HG02970 (cell line): ENCODE results near the gene HERC5.
"Not testable (repeated sequence)": the region's sequence is repeated elsewhere in the genome, so short reads cannot be mapped to it uniquely, and the experiment has no call there.

Experiments
- ATAC-seq: cut with Tn5 transposase; IDR thresholded peaks from one replicate; pipeline ENCODE4 v1.9.1; 2021; ENCODE audit warnings: mild to moderate bottlenecking, moderate library complexity, moderate number of reproducible peaks; ENCODE audit not compliant: unreplicated experiment, low FRiP score

The HERC5 gene

DNA sequence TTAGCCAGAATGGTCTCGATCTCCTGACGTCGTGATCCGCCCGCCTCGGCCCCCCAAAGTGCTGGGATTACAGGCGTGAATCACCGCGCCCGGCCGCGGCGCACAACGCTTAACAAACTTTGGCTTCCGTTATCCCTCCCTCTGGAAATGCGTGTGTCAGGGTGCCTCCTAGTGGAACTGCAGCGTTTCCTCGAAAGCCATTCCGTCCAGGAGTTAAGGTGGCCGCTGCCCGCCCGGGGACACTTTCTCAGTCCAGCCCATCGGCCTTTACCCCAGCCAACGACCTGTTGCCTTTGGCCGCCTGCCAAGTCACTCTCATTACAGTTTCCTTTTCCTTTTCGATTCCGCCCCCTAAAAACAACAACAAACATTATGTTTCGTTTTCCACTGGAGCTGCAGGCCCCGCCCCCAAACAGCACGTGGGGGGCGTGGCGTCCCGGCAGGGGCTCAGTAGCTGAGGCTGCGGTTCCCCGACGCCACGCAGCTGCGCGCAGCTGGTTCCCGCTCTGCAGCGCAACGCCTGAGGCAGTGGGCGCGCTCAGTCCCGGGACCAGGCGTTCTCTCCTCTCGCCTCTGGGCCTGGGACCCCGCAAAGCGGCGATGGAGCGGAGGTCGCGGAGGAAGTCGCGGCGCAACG is at the start of gene HERC5:
Gene HERC5, plus strand, starts transcription at position 450 of the 637 bp plus-strand sequence. Its CDS starts 151 bp downstream, at position 601.
- peak; percentile 94 for ATAC-seq

DNA sequence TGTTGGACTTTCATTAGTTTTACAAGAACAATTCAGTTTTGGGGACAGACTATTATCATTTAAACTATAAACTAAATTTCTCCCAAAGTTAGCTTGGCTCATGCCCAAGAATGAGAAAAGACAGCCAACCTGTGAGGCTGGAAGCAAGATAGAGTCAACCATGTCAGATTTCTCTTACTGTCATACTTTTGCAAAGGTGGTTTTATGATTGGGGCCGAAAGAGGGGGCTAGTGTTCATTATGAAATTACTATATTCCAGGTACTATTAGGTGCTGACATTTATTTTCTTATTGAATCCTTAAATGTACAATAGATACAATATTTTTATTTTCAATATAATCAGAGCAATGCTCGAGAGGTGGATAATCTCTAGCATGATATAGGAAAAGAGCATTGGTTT is 47.7 kb upstream of the HERC5 start:
- no peak for ATAC-seq

DNA sequence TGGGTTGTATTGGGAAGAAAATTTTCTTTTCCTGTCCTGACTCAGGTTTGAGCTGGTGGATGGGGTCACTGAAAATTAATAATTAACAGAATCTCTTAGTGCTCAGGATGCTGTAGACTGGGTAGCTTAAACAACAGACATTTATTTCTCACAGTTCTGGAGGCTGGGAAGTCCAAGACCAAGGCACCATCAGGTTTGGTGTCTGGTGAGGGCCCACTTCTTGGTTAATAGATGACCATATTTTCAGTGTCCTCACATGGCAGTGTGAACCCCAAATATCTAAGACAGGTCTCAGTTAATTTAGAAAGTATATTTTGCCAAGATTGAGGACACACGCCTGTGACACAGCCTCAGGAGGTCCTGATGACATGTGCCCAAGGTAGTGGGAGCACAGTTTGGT is 47.1 kb upstream of the HERC5 start:
- no peak for ATAC-seq

DNA sequence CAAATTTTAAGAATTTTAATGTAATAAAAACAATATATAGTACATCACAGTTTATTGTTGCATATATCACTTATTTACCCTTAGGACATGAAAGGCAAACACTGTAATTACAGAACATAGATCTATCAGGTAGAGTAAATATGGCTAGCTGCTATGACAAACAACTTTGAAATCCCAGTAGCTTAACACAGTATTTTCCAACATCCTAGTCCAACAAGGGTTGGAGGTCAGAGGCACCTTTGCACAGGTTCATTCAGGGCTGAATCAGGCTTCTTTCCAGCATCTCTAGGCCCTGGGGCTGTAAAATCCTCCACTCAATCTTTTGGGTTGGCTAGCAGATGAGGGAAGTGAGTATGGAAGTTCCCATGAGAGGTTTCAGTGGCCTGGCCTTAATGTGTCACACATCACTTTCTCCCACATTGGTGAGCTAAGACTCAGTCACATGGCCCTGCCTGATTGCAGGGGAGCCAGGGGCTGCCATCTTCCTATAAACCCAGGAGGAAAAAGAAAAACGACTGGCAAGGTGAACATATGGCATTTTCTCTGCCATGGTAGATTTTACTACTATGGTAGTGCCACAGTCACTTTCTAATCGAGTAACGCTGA is 45.3 kb upstream of the HERC5 start:
- no peak for ATAC-seq

DNA sequence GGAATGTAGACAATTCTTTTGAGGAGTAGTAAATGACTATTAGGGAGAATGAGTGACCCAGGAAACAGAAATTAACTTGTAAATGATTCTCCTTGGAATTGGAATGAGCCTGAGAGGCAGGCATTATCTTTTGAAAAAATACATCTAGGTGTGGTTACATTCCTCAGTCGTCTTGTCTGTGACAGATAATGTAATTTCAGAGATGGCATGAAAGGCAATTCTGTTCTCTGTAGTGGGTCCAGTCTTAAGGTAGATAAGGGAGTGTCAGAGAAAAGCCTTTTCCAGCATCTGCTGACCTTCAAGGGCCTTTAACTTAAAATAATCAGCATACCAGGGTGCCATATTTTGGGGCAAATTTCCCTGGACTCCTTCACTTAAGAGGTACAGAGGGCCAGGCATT is 43.1 kb upstream of the HERC5 start:
- ATAC-seq = no peak

DNA sequence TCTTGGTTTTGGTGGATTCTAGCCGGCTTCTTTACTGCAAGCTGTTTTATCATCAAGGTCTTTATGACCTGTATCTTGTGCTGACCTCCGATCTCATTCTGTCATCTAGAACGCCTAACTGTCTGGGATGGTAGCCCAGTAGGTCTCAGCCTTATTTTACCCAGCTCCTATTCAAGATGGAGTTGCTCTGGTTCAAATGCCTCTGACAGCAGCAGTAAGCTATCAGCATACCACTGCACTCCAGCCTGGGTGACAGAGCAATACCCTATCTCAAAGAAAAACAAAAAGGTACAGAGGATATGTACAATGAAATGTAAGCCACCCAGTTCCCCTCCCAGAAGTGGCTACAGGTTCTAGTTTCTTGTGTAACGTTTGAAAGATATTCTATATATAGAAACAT is 42.2 kb upstream of the HERC5 start:
- ATAC-seq = no peak

DNA sequence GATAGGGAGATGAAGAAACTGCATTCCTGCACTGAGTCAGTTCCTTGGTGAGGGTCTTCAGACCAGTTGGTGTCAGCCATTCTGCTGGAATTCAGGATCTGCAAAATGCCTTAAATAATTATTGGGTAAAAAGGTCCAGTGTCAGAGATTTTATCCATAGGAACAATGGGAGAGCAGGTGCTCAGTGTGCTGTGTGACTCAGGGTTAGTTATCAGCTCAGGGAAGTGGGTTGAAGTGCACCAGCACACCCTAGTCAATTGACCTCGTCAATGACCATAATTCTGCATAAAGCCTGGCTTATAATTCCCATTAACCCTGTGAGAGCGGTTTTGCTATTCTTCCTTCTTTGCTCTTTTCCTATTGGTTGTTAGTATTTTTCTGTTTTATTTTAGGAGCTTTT is 40.9 kb upstream of the HERC5 start:
- ATAC-seq = no peak

DNA sequence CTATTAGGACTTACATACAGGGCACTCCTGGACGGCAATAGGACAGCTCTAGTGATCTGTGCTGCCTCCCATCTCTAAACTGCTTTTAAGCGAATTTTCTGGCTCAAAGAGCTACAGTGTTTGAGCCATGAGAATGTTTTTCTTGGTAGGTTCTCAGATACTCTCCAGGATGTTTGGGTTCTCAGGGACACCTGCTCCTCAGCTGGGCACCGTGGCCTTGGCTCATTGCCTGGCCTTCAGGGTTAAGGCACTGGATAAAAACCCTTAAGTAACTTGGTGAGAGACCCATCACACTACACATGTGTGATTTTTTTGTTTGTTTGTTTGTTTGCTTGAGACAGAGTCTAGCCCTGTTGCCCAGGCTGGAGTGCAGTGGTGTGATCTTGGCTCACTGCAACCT is 38.5 kb upstream of the HERC5 start:
- ATAC-seq = no peak

DNA sequence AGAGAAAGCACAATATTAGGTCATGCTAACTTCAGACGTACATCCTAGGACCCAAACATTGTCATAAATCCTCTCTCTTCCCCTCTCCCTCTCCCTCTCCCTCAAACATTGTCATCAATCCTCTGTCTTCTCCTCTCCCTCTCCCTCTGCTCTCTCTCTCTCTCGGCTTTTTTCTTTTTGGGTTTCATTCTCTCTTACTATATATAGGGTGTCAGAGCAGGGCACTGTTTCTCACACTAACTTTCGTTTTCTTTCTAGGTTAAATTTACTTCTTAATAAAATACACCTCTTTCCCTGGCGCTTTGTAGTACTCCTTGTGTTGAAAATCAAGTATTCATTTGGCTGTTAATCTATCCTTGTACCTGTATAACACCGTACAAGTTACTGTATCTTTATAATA is 37.0 kb upstream of the HERC5 start:
- ATAC-seq = no peak

DNA sequence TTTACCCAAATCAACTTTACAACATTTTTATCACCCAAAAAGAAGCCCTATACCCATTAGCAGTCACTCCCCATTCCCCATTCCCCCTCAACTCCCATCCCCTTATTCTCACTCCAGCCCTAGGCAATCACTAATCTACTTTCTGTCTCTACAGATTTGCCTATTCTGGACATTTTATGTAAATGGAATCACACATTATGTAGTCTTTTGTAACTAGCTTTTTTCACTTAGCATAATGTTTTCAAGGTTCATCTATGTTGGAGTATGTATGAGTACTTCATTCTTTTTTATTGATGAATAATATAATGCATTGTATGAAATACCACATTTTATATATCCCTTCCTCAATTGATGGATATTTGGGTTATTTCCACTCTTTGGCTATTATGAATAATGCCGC is 36.1 kb upstream of the HERC5 start:
- no peak for ATAC-seq

DNA sequence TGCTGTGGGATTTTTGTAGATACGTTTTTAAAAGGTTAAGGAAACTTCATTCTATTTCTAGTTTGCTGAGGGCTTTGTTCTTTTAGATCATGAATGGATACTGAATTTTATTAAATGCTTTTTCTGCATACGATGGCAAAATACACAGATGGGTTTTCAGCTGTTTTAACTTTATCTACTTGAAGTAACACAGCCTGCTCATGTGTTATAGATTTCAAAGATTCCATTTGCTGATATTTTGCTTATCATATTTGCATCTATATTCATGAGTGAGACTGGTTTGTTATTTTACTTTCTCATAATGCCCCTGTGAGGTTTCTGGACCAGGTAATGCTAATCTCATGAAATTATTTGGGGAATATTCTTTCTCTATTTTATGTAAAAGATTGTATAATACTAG is 34.5 kb upstream of the HERC5 start:
- ATAC-seq = no peak

DNA sequence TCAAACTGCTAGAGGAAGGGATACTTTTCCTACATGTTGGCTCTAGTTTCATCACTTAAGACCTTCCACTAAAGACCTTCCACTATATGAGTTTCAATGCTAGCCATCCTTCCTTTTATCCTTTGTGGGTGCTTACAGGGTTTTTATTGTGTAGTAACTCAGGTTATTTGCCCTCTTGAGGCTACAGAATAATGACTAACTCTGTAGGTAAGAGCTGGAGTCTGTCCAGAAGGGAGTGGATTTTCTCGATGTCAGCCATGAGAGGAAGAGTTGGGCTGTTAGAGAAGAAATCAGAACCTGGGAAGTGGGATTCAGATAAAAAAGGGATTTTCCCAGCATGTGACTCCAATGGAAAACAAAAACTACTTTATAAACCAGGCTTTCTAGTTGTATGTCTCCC is 27.5 kb upstream of the HERC5 start:
- no peak for ATAC-seq

DNA sequence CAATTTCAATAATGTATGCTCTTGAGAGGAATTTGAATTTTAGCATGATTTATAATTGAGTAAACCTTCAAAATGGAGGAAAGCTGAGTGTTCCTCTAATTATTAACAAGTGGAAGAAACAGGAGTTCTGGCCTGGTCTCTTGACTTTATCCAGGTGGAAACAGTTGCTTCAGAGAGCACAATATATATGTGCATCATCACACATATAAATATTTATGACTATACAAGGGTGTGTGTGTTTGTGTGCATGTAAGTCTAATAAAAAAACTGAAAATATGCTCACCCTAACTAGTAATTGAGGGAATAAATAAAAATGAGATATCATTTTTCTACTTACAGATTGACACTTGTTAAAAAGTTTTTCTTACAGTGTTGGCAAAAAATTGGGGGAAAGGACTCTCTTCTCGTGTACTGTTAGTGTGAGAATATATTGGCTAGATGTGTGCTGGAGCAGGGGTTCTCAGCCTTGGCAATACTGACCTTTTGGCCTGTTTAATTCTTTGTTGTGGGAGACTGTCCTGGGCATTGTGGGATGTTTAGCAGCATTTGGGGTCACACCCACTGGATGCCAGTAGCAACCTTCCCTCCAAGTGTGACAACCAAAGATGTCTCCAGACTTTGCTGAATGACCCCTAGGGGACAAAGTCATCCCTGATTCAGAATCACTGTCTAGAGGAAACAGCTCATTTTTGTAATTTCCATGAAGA is 20.8 kb upstream of the HERC5 start:
- no peak for ATAC-seq

DNA sequence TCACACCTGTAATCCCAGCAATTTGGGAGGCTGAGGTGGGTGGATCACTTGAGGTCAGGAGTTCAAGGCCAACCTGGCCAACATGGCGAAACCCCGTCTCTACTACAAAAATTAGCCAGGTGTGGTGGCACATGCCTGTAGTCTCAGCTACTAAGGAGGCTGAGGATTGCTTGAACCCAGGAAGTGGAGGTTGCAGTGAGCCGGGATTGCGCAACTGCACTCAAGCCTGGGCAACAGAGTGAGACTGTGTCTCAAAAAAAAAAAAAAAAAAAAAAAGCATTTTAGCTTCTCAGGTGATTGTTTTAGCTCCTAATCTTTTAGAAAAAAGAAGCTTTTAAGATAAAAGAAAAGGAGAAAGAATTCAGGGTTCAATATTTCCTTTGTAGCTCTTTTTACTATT is 19.0 kb upstream of the HERC5 start:
- ATAC-seq = not testable (repeated sequence)

DNA sequence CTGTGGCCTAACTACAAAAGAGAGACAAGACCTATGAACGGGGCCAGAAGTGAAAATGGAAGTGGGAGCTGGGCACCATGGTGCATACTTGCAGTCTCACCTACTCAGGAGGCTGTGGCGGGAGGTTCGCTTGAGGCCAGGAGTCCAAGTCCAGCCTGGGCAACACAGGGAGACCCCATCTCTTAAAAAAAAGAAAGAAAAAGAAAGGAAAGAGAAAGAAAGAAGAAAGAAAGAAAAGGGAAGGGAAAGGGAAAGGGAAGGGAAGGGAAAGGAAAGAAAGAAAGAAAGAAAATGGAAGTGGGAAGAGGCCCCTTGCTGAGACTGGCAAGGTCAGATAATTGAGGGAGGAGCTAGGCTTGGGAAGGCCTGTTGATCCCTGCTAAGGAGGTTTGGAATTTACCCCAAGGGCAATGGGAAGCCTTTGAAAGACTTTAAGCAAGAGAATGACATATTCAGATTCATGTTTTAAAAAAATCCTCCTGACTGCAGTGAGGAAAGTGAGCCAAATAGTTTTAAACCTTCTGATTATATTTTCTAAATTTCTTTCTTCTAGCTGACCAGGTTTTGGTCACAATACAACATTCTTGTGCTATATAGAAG is 17.7 kb upstream of the HERC5 start:
- no peak for ATAC-seq

DNA sequence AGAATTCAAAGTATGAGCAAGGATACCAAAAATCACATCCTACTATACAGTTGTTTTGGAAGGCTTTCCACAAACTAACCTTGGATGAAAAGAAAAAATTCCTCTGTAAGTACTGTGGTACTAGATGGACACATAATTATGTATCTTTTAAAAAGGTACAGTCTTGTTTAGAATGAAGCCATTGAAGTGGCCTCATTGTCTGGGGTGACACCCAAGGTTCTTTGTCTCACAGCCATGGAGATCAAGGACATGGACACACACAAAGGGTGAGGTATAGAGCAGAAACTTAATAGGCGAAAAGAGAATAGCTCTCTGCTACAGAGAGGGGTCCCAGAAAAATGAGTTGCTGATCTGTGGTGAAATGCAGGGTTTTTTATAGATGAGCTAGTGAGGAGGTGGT is 16.8 kb upstream of the HERC5 start:
- ATAC-seq = no peak

DNA sequence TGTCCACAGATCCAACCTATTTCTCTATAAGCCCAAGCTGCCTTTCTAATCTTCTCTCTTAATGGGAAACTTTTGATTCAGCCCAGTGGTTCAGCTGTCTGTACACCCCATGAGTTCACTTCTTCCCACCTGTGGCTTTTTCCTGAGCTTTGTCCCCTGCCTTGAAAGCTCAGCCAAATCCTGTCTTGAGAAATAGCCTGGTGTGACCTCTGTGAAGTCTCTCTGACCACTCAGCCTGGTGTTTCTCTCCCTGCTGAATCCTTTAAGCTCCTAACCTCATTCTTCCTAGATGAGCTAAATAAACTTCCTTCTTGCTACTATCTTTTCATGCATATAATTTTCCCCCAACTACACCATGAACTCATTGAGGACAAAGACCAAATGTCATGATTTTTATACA is 15.2 kb upstream of the HERC5 start:
- ATAC-seq = no peak

DNA sequence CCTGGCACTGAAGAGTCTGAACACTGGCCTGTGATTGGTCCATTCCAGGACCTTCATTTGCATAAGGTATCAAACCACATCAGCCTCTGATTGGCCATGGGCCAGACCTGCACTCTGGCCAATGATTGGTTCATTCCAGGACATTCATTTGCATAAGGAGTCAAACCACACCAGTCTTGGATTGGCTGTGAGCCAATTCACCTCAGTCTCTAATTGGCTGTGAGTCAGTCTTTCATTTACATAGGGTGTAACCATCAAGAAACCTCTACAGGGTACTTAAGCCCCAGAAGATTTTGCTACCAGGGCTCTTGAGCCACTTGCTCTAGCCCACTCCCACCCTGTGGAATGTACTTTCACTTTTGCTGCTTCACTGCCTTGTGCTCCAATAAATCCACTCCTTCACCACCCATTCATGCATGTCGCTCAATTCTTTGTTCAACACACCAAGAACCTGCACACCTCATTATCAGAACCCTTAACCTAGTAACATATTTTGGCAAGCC is 14.2 kb upstream of the HERC5 start:
- no peak for ATAC-seq

DNA sequence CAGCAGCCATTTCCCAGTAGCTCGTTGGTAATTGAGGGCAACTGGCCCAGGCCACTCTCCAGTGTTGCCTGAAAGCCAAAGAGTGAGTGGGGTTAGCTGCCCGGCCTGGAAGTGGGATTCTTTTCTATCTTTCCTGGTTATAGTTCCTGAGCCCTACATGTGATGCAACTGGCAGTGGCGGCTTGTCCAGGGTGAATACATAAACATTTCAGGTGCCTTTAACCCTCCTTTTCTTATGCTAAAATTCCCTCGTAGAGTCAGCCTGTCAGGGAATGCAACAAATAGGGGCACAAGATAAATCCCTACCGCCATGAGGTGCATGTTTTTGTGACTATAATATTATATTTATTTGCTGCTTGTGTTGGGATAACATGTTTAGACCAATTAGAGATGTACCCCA is 13.4 kb upstream of the HERC5 start:
- ATAC-seq = no peak

DNA sequence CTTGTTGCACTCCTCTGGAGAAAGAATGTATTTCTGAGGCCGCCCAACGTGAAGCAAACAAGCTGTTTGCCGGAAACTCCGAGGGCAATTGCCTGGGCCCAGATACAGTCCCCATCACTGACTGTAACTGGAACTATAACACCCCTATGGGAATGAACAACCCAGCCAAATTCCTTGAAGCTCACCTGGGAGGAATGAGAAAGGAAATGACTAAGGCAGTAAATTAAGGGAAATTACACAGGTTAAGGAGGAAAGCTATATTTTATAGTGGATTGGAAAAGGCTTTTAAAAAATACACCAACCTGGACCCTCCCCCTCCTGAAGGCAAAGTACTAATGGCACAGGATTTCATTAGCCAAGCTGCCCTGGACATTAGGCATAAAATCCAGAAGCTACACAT is 11.7 kb upstream of the HERC5 start:
- ATAC-seq = no peak

DNA sequence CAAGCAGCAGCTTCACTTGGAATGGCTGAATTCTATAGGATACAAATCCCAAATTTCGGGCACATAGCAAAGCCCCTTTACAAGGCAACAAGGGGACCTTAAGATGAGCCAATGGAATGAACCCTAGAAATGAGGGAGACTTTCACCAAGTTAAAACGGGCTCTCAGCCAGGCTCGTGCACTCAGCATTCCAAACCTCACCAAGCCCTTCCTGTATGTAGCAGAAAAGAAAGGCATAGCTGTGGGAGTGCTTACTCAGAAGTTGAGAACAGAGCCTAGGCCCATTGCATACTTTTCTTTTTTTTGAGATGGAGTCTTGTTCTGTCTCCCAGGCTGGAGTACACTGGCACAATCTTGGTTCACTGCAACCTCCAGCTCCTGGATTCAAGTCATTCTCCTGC is 10.8 kb upstream of the HERC5 start:
- no peak for ATAC-seq
